ENCODE measurements around the gene TEAD3.

- TF ChIP-seq POLR2A (IDR thresholded peaks at IDR 0.05; ENCODE audit: low read length) (no peak), GATA1 (IDR thresholded peaks at IDR 0.05; ENCODE audit: low read depth, low read length) (no peak)
Observed at GRCh38 chr6:35475573-35475972, 21.3 kb downstream of the TEAD3 start.

Data from erythroblast (primary cell).